Lower leg skin (tissue), 3 donors: ENCODE data around the gene EHD3.

Experiments
- POLR2A ChIP-seq, 2 donors: fragments of 450-650 bp; IDR thresholded peaks; one replicate each; pipeline ENCODE4 v1.6.1; 2016 to 2017; ENCODE audit warnings: antibody characterized with exemption in 2 of 2, mild to moderate bottlenecking in 1 of 2, moderate library complexity in 1 of 2
- TF ChIP-seq, protein P1 (sequence below), 3 donors: fragments of 450-650 bp; IDR thresholded peaks; one replicate each; pipeline ENCODE4 v1.5.1; 2016; ENCODE audit warnings: antibody characterized with exemption in 3 of 3, mild to moderate bottlenecking in 3 of 3, moderate library complexity in 2 of 3

DNA sequence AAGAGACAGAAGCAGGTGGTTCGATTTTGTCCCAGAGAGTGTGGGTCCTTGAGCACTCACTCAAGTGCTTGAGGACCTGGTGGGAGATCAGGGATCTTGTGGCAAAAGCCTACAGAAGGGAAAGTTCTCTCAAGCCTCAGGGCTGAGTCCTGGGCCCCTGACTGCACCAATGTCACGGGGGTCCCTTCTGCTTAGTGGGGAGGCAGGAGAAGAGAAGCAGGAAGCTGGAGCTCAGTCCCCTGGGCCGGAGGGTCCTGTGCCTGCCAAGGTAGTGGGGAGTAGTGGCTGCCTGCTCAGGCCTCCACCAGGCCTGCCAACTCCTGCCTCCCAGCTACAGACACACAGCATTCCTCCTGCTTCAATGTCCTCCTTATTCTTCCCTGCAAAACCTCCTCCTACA is 28.3 kb upstream of the EHD3 start:
- TF ChIP-seq POLR2A (IDR thresholded peaks at IDR 0.05) = no peak
- TF ChIP-seq, protein P1, sequence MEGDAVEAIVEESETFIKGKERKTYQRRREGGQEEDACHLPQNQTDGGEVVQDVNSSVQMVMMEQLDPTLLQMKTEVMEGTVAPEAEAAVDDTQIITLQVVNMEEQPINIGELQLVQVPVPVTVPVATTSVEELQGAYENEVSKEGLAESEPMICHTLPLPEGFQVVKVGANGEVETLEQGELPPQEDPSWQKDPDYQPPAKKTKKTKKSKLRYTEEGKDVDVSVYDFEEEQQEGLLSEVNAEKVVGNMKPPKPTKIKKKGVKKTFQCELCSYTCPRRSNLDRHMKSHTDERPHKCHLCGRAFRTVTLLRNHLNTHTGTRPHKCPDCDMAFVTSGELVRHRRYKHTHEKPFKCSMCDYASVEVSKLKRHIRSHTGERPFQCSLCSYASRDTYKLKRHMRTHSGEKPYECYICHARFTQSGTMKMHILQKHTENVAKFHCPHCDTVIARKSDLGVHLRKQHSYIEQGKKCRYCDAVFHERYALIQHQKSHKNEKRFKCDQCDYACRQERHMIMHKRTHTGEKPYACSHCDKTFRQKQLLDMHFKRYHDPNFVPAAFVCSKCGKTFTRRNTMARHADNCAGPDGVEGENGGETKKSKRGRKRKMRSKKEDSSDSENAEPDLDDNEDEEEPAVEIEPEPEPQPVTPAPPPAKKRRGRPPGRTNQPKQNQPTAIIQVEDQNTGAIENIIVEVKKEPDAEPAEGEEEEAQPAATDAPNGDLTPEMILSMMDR (IDR thresholded peaks at IDR 0.05) = no peak
